MCF 10A (cell line): ENCODE measurements around the gene FUBP3. TPM values are rescaled to one million over a fixed set of nuclear protein-coding genes. Genes with fewer than 3 reads are reported as not detected.

Experiments
- BruUV-seq: library from RNA; stranded (reverse); fragments of 400-500 nt; replicated peaks from 2 replicates; lab custom pipeline; 2021; lab: Mats Ljungman, UMichigan
- CTCF ChIA-PET: fragments of 300-600 bp; sonication (Branson Sonifier 250); formaldehyde crosslinking; extraction: SDS; loops from one replicate; lab custom pipeline; 2021; ENCODE audit warnings: antibody characterized with exemption, inconsistent platforms; lab: Yijun Ruan, JAX
- POLR2A ChIA-PET: fragments of 300-600, 350-650 bp; sonication (Branson Sonifier 250); formaldehyde crosslinking; extraction: SDS; loops from one replicate; lab custom pipeline; 2020; ENCODE audit warnings: antibody characterized with exemption, inconsistent platforms; lab: Yijun Ruan, JAX
- DNase-seq: peaks from one replicate; pipeline ENCODE4 v3.0.0-alpha.2; 2018; ENCODE audit not compliant: unreplicated experiment
- H3K27ac Mint-ChIP-seq: one replicate; pipeline ENCODE4 v1.8.0; 2022; ENCODE audit warnings: mild to moderate bottlenecking, low read depth, mixed read lengths; ENCODE audit not compliant: unreplicated experiment
- H3K27me3 Mint-ChIP-seq: one replicate; pipeline ENCODE4 v1.8.0; 2022; ENCODE audit warnings: mixed read lengths; ENCODE audit not compliant: insufficient read depth, unreplicated experiment
- H3K36me3 Mint-ChIP-seq: one replicate; pipeline ENCODE4 v1.8.0; 2022; ENCODE audit warnings: mild to moderate bottlenecking, moderate library complexity, mixed read lengths; ENCODE audit not compliant: insufficient read depth, unreplicated experiment
- H3K4me1 Mint-ChIP-seq: one replicate; pipeline ENCODE4 v1.8.0; 2022; ENCODE audit warnings: mixed read lengths; ENCODE audit not compliant: insufficient read depth, unreplicated experiment
- H3K4me3 Mint-ChIP-seq: one replicate; pipeline ENCODE4 v1.8.0; 2022; ENCODE audit warnings: mild to moderate bottlenecking, moderate library complexity, mixed read lengths; ENCODE audit not compliant: unreplicated experiment
- H3K9me3 Mint-ChIP-seq: one replicate; pipeline ENCODE4 v1.8.0; 2022; ENCODE audit warnings: mixed read lengths; ENCODE audit not compliant: unreplicated experiment
- CTCF ChIP-seq: fragments of 200-600 bp; IDR thresholded peaks from one replicate; pipeline ENCODE4 v1.8.0; 2022; ENCODE audit warnings: antibody characterized with exemption, mild to moderate bottlenecking; ENCODE audit not compliant: unreplicated experiment
- intact Hi-C: fragments of 100-400 bp; cut with micrococcal nuclease; formaldehyde crosslinking; loops from 2 replicates; pipeline ENCODE4 v1.14.1; 2022
- total RNA-seq: library from RNA; stranded (reverse); gene quantifications from 2 replicates; pipeline ENCODE4 v1.2.3, GENCODE V29; 2022

FUBP3 gene
- total RNA-seq, 1 experiment from 2014 or later = 58.0 TPM

- CTCF ChIA-PET = no interaction called here
- DNase-seq = no peak
- H3K27ac Mint-ChIP-seq = no peak overlapping the region
- no peaks in the 10 kb centered on the region for H3K4me1 Mint-ChIP-seq
- POLR2A ChIA-PET = no interaction called here
- H3K36me3 Mint-ChIP-seq = no peaks in the 10 kb centered on the region
- TF ChIP-seq CTCF = no peak
- H3K27me3 Mint-ChIP-seq = no peaks in the 10 kb centered on the region
- intact Hi-C loops = no loop called here
- H3K9me3 Mint-ChIP-seq = no peaks in the 10 kb centered on the region
- no TSS peak for BruUV-seq
- H3K4me3 Mint-ChIP-seq = no peak overlapping the region
These were observed 96.0 kb downstream of the FUBP3 start for GRCh38 chr9:130675396-130675795.

- no peak for DNase-seq
- CTCF ChIA-PET = no interaction called here
These were observed 97.9 kb downstream of the FUBP3 start for GRCh38 chr9:130677252-130677651.

DNA sequence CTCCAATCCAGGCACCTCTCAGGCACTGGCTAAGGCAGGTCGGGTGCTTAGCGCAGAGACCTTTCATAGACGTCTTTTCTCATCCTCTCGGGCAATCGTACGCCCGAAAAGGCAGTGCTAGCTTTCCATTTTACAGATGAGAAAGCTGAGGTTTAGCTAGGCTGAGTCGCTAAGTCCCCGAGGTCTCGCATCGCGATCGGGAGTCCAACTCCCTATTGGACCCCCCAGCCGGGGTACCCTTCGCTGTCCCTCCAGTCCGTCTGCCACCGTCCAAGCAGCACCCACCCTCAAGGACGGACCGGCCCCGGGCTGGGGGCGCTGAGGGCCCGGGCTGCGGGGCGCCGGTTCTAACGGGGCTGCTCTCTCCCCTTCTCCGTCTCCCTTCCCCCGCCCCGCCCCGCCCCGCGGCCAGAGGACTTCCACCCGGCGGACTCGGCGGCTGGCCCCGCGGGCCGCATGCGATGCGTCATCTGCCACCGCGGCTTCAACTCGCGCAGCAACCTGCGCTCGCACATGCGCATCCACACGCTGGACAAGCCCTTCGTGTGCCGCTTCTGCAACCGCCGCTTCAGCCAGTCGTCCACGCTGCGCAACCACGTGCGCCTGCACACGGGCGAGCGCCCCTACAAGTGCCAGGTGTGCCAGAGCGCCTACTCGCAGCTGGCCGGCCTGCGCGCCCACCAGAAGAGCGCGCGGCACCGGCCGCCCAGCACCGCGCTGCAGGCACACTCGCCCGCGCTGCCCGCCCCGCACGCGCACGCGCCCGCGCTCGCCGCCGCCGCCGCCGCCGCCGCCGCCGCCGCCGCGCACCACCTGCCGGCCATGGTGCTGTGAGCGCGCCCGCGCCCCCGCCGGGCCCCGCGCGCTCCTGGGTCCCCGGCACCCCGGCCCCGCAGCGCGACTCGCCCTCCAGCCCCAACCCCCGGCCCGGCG is 101.7 kb downstream of the FUBP3 start:
- intact Hi-C loops = loop anchor here (10.0 kb wide), 1 partner anchor 106 kb away; the partner anchor contains the start of gene FUBP3
- no peaks in the 10 kb centered on the region for H3K9me3 Mint-ChIP-seq
- ChIA-PET CTCF (interaction anchor here (0.5 to 4.9 kb wide), 6 partner anchors 12 to 610 kb away, joined by 4 to 80 read pairs (median 8); partner anchors contain the start of gene EXOSC2), POLR2A (interaction anchor here (0.6 to 2.8 kb wide), 3 partner anchors 9 to 235 kb away, joined by 3 to 10 read pairs (median 9); partner anchors contain the start of gene EXOSC2)
- BruUV-seq = no TSS peak
- H3K27ac Mint-ChIP-seq = no peak overlapping the region
- no peaks in the 10 kb centered on the region for H3K27me3 Mint-ChIP-seq
- no peak for TF ChIP-seq CTCF
- H3K4me1 Mint-ChIP-seq = peaks cover 6% of the 10 kb centered on the region
- H3K4me3 Mint-ChIP-seq = peak overlapping the region; percentile 81
- H3K36me3 Mint-ChIP-seq = no peaks in the 10 kb centered on the region
- peak; percentile 83 for DNase-seq

More at GRCh38 chr9:130677252-130677651, 97.9 kb downstream of the FUBP3 start:
- H3K36me3 Mint-ChIP-seq = no peaks in the 10 kb centered on the region
- H3K4me3 Mint-ChIP-seq = no peak overlapping the region
- no peaks in the 10 kb centered on the region for H3K9me3 Mint-ChIP-seq
- no peaks in the 10 kb centered on the region for H3K27me3 Mint-ChIP-seq
- intact Hi-C loops = no loop called here
- TF ChIP-seq CTCF = no peak
- POLR2A ChIA-PET = no interaction called here
- H3K27ac Mint-ChIP-seq = no peak overlapping the region
- no TSS peak for BruUV-seq
- peaks cover under 1% of the 10 kb centered on the region for H3K4me1 Mint-ChIP-seq
